GM19452 (cell line): Measurements from ENCODE around the gene KIF24.
"Not testable (repeated sequence)": the region's sequence is repeated elsewhere in the genome, so short reads cannot be mapped to it uniquely, and the experiment has no call there.

Experiments used
- ATAC-seq: cut with Tn5 transposase; IDR thresholded peaks from one replicate; pipeline ENCODE4 v1.9.1; 2021; ENCODE audit not compliant: unreplicated experiment

Gene KIF24

DNA sequence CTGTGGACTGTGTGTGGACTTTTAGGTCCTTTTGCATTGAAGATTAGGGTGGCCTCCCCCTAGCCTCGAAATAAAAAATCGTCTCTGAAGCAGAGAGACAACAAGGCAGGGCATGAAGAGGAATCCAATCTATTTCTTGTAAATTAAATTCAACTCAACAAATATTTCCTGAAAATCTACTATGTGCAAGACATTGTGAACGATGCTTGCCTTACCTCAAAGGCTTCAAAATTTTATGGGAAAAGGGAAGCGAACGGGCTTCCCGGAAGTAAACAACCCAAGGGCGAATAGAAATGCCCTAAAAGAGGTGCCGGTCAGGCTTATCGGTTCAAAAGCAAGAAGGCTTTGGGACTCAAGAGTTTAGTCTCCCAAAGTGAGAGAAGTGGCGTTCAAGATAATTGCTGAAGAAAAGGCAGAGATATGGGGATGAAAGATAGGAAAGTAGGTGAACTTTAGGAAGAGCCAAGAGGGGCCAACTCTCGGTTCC, 525 bp downstream of the KIF24 start:
- no peak for ATAC-seq

DNA sequence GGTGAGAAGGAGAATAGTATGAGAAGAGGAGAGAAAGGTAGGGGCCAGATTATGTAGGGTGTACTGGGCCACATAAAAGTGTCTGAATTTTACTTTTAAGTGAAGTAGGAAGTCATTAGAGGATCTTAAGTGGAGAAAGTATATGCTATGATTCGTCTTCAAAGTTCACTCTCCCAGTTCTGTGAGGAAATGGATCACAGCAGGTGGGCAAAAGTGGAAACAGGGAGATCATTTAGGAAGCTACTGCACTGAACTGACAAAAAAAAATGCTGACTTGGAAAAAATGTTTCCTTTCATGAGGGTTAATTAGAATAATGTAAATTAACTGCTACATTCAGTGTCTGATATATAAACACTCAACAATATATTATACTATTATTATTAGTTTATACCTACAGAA, 2.4 kb downstream of the KIF24 start:
- ATAC-seq = no peak

DNA sequence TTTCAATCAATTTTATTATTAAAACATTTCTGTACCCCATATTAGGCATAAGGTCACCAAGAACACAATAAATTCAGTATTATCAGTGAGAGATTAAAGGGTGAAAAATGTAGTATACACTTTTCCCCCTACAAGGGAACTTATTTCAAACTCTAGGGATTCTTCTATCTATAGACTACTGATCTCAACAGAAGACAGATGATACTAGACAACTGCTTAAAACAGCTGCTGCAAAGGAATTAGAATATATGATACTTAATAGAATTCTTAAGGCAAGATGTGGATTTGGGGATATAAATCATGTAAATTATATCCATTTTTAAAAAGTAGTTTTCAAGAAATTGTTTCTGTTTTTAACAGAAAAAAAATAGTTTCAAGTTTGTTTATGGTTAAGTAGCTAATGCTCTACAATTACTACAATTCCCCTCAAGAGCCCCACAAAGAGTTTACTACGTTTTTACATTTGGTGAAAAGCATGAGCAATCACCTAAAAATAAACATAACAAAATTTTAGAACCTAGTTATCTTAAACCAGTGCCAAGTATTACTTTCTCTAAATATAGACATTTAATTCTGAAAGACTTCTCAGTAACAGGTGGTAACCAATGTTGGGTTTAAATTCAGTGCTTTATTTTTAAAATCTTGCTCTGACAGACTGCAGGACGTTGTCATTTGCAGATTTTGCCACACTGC, 6.0 kb downstream of the KIF24 start:
- ATAC-seq = no peak

DNA sequence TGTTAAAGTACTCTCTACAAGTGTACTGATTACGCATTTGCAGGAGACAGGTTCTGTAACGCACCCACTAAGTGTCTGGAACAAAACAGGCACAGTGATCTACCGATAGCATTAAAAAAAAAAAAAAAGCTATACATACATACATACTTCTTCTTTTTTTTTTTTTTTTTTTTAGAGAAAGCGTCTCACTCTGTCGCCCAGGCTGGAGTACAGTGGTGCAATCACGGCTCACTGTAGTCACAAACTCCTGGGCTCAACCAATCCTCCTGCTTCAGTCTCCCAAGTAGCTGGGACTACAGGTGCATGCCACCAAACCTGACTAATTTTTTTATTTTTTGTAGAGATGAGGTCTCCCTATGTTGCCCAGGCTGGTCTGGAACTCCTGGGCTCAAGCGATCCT, 7.6 kb downstream of the KIF24 start:
- no peak for ATAC-seq

DNA sequence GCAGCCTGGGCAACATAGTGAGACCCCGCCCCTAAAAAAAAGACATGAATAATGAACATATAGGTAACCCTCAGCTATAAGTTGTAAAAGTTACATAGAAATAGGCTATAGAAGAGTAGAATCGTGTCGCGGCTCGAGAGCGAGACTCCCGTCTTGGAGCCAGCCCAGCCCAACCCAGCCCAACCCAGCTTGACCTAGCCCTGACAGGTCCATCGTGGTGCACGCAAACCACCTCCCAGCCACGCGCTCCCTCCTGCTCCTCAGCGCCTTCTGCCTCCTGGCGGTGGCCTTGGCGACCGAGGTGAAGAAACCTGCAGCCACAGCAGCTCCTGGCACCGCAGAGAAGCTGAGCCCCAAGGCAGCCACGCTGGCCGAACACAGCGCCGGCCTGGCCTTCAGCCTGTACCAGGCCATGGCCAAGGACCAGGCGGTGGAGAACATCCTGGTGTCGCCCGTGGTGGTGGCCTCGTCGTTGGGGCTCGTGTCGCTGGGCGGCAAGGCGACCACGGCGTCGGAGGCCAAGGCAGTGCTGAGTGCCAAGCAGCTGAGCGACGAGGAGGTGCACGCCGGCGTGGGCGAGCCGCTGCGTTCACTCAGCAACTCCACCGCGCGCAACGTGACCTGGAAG, 10.8 kb downstream of the KIF24 start:
- ATAC-seq = no peak

DNA sequence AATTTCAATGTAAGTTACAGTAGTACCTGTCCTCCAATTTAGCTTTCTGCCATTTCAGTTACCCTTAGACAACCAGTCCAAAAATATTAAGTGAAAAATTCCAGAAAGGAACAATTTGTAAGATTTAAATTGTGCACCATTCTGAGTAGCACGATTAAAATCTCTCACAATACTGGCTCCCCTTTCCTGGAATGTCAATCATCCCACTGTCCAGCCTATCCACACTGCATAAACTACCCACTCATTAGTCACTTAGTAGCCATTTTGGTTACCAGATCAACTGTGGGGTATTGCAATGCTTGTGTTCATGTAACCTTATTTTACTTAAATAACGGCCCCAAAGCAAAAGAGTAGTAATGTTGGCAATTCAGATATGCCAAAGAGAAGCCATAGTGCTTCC, 11.6 kb downstream of the KIF24 start:
- no peak for ATAC-seq

DNA sequence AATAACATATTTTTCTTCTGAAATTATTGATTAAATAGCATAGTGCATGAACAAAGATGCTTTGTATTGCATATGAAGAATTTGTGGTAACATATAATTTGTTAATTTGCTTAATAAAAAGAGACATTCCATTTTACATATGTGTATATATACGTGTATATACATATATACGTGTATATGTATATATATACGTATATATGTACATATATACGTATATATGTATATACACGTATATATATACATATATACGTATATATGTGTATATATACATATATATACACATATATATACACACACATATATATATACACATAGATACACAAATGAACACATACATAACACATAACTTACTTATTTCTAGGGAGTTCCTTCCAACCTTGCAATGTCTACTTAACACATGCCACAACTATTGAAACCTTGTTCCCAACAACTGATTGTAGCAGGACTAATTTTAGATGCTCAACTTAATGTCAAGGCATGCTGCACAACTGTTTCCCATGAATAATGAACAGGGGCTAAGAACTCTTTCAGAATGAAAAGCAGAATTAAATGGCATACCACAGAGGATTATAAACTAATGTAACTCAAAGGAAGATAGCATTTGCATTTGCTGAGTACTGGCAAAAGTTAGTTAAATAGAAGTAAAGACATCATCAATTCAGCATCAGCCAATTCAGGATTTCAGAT, 17.4 kb downstream of the KIF24 start:
- ATAC-seq = no peak

DNA sequence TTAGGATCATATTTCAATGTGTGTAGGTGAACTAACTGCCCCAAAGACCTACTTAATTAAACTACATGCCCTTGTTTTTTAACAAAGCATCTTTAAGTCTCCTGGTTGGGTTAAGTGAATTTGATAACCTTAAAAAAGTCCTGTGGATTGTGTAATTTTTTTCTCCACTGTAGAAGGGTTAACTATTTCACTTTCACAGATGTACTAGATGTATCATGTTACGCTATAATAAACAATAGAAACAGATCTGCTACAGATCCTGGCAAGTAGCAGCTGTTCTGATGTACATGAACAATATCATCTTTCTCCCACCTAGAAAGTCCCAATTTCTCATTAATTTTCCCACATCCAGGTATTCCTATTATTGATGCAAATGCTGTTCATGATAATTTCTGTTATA, 18.9 kb downstream of the KIF24 start:
- ATAC-seq = no peak

DNA sequence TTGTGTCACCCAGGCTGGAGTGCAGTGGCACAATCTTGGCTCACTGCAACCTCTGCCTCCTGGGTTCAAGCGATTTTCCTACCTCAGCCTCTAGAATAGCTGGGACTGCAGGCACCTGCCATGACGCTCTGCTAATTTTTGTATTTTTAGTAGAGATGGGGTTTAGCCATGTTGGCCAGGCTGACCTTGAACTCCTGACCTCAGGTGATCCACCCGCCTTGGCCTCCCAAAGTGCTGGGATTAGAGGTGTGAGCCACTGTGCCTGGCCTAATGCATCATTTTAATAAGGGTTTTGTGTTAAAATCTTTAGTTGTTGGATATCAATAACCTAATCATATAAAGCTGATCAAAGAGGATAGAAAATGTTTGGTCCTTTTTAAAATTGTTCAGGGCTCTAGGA, 20.8 kb downstream of the KIF24 start:
- not testable (repeated sequence) for ATAC-seq

DNA sequence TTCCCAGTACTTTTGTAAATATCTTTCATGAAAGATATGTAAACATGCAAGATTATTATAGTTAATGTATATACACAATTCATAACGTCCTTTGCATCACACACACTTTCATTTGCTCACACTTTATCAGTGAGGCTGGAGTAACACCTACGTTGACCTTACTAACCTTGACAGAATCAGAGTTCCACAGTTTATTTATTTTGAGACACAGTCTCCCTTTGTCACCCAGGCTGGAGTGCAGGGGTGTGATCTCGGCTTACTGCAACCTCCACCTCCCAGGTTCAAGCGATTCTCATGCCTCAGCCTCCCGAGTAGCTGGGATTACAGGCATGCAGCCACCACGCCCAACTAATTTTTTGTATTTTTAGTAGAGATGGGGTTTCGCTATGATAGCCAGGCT, 28.0 kb downstream of the KIF24 start:
- ATAC-seq = not testable (repeated sequence)

DNA sequence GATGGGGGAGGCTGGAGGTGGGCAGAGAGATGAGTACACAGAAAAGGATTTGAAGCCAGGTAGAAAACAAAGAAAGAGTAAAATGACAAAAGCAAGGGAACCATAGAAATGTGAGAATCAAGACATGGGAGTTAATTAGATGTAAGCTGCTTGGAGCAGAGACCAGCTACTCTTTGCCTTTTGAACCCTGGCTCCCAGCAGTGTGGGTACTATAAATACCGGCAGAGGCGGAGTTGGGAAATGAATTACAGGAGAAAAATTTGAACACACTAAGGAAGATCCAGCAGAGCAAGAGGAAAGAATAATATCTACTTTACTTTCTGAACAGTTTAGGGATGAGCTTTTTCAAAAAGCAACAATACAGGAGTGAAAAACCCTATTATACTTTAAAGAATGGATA, 36.5 kb downstream of the KIF24 start:
- ATAC-seq = no peak

DNA sequence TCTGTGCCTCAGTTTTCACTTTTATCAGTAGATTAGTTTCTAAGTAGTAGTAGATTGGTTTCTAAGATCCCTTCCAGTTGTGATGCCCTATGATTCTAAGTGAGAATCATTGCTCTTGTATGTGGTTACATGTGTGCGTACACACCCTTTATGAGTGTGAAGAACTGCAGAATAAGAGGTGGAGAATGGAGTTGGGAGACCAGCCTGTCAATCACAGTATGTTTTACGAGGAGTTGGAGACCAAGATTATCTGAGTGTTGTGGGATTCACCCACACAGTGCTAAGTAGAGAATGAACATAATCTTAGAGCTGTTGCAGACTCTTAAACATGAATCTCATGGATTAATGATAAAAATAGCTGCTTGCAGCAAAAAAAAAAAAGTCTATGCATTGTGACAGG, 37.6 kb downstream of the KIF24 start:
- ATAC-seq = no peak

DNA sequence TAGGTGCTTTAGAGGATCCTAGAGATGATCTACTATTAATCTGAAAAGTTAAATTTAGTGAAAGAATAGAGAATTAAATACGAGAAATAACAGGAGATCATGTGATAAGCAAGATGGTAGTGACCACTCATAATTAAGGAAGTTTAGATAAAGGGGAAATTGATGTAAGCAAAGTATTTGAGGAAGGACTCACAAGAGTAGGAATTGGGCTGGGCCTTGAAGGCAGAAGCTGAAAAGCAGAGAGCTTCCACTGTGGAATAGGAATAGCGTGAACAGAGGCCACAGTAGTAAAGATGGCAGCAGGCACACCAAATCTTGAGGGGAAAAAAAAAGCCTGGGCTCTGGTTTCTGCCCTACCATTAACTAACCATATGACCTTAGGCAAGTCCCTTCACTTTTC, 38.0 kb downstream of the KIF24 start:
- no peak for ATAC-seq

DNA sequence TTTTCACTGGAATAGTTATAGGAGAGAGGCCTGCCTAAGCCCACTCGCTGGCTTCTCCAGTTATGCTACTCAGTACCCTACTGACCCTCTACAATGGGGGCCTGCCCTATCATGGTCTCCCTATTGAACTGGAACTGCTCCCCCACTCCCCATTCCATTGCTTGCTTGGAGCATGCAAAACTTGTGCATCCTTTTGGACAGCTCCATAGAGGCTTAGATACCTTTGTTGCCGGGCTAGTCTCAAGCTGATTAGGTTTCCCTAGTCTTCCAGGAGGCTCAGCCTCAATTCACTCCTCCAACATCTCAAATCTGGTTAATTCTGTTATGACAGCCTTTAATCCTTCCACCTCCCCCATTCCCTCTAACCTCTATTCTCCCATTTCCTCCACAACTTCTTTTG, 39.9 kb downstream of the KIF24 start:
- no peak for ATAC-seq

DNA sequence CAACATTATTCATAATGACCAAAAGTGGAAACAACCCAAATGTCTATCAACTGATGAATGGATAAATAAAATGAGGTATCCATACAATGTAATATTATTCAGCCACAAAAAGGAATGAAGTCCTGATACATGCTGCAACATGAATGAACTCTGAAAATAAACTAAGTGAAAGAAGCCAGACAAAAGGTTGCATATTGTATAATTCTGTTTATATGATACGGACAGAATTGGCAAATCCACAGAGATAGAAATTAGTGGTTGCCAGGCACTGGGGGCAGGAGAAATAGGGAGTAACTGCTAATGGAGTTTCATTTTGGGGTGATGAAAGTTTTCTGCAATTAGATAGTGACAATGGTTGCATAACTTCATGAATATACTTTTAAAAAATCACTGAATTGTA, 47.0 kb downstream of the KIF24 start:
- ATAC-seq = no peak

DNA sequence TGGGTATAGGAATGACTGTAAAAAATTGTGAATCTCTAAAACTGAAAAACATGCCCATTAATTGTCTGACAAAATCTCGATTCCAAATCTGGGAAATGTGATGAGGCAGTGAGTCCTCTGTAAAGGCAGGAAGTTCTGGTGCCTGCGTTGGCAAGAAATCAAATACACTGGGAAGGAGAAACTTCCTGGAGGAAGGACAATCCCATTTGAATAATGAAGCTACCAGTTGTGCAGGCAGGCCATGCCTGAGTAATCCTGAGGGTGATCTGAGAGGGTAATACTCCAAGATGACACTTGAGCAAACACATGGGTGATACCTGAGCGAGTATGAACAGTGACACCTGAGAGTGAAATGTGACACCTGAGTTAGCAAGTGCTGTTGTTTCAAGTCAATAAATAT, 49.7 kb downstream of the KIF24 start:
- ATAC-seq = no peak
